Mesothelial cell of epicardium (in vitro differentiated cells): Measurements from ENCODE around the gene DLEU7. TPM values are rescaled to one million over a fixed set of nuclear protein-coding genes. Genes with fewer than 3 reads are reported as not detected.

Experiments used
- DNase-seq, 2 experiments: peaks; one replicate each; pipeline ENCODE4 v3.0.0; 2021; ENCODE audit warnings: low spot score in 2 of 2; ENCODE audit not compliant: unreplicated experiment in 2 of 2
- H3K27ac Mint-ChIP-seq: 2 replicates; pipeline ENCODE4 v1.8.0; 2021; ENCODE audit warnings: mixed read lengths
- H3K27me3 Mint-ChIP-seq: 2 replicates; pipeline ENCODE4 v1.8.0; 2021; ENCODE audit warnings: low read depth, mixed read lengths
- H3K36me3 Mint-ChIP-seq: 2 replicates; pipeline ENCODE4 v1.8.0; 2021; ENCODE audit warnings: mixed read lengths
- H3K4me1 Mint-ChIP-seq: 2 replicates; pipeline ENCODE4 v1.8.0; 2021; ENCODE audit warnings: mixed read lengths
- H3K4me3 Mint-ChIP-seq: 2 replicates; pipeline ENCODE4 v1.8.0; 2021; ENCODE audit warnings: mild to moderate bottlenecking, moderate library complexity, mixed read lengths
- H3K9me3 Mint-ChIP-seq: 2 replicates; pipeline ENCODE4 v1.8.0; 2021; ENCODE audit warnings: mixed read lengths
- CTCF ChIP-seq: fragments of 200-600 bp; sonication (generic); IDR thresholded peaks from one replicate; pipeline ENCODE4 v1.5.0; 2021; ENCODE audit warnings: antibody characterized with exemption; ENCODE audit not compliant: unreplicated experiment
- total RNA-seq: library from RNA; stranded (reverse); gene quantifications from 3 replicates; pipeline ENCODE4 v1.2.1, GENCODE V29; 2021

The DLEU7 gene
- total RNA-seq, 1 donor from 2014 or later = 0.18 TPM

- Mint-ChIP-seq H3K27ac (no peak overlapping the region), H3K9me3 (no peaks in the 10 kb centered on the region), H3K27me3 (peaks cover 8% of the 10 kb centered on the region), H3K4me3 (no peak overlapping the region), H3K4me1 (peaks cover 17% of the 10 kb centered on the region), H3K36me3 (peaks cover 3% of the 10 kb centered on the region)
- no peak for DNase-seq
- no peak for TF ChIP-seq CTCF
Observed at GRCh38 chr13:50800091-50800739, 43.3 kb downstream of the DLEU7 start.

GRCh38 chr13:50798923-50799322 lies 44.6 kb downstream of the DLEU7 start:
- H3K27me3 Mint-ChIP-seq = peaks cover 8% of the 10 kb centered on the region
- H3K4me1 Mint-ChIP-seq = peaks cover 17% of the 10 kb centered on the region
- no peaks in the 10 kb centered on the region for H3K36me3 Mint-ChIP-seq
- peaks cover 1% of the 10 kb centered on the region for H3K9me3 Mint-ChIP-seq
- TF ChIP-seq CTCF = no peak
- no peak overlapping the region for H3K27ac Mint-ChIP-seq
- no peak overlapping the region for H3K4me3 Mint-ChIP-seq
- DNase-seq = no peak

GRCh38 chr13:50797091-50797490 lies 46.4 kb downstream of the DLEU7 start:
- no peak for DNase-seq
- H3K4me1 Mint-ChIP-seq = peaks cover 17% of the 10 kb centered on the region
- no peak overlapping the region for H3K4me3 Mint-ChIP-seq
- TF ChIP-seq CTCF = no peak
- H3K27me3 Mint-ChIP-seq = peaks cover 8% of the 10 kb centered on the region
- H3K9me3 Mint-ChIP-seq = peaks cover 17% of the 10 kb centered on the region
- H3K27ac Mint-ChIP-seq = no peak overlapping the region
- H3K36me3 Mint-ChIP-seq = peaks cover 6% of the 10 kb centered on the region

- DNase-seq = no peak
- H3K4me3 Mint-ChIP-seq = no peak overlapping the region
- H3K4me1 Mint-ChIP-seq = peaks cover 16% of the 10 kb centered on the region
- peaks cover 8% of the 10 kb centered on the region for H3K27me3 Mint-ChIP-seq
- peaks cover 17% of the 10 kb centered on the region for H3K9me3 Mint-ChIP-seq
- H3K36me3 Mint-ChIP-seq = peaks cover 6% of the 10 kb centered on the region
- H3K27ac Mint-ChIP-seq = no peak overlapping the region
- TF ChIP-seq CTCF = no peak
Observed at GRCh38 chr13:50796463-50796862, 47.0 kb downstream of the DLEU7 start.

GRCh38 chr13:50794226-50794625 lies 49.3 kb downstream of the DLEU7 start:
- peaks cover 6% of the 10 kb centered on the region for H3K36me3 Mint-ChIP-seq
- DNase-seq = no peak
- H3K9me3 Mint-ChIP-seq = peaks cover 17% of the 10 kb centered on the region
- no peak overlapping the region for H3K27ac Mint-ChIP-seq
- no peak overlapping the region for H3K4me3 Mint-ChIP-seq
- H3K4me1 Mint-ChIP-seq = no peaks in the 10 kb centered on the region
- H3K27me3 Mint-ChIP-seq = peaks cover 11% of the 10 kb centered on the region
- no peak for TF ChIP-seq CTCF

- DNase-seq = no peak
- Mint-ChIP-seq H3K4me3 (no peak overlapping the region), H3K27ac (no peak overlapping the region), H3K9me3 (peaks cover 17% of the 10 kb centered on the region), H3K27me3 (peaks cover 9% of the 10 kb centered on the region), H3K36me3 (peaks cover 6% of the 10 kb centered on the region), H3K4me1 (no peaks in the 10 kb centered on the region)
- no peak for TF ChIP-seq CTCF
Observed at GRCh38 chr13:50793026-50793425, 50.5 kb downstream of the DLEU7 start.
